ENCODE data around the gene STMP1. TPM values are rescaled to one million over a fixed set of nuclear protein-coding genes. Genes with fewer than 3 reads are reported as not detected.

Gene STMP1
- total RNA-seq, 1 donor from 2014 or later: 5.4 TPM

DNA sequence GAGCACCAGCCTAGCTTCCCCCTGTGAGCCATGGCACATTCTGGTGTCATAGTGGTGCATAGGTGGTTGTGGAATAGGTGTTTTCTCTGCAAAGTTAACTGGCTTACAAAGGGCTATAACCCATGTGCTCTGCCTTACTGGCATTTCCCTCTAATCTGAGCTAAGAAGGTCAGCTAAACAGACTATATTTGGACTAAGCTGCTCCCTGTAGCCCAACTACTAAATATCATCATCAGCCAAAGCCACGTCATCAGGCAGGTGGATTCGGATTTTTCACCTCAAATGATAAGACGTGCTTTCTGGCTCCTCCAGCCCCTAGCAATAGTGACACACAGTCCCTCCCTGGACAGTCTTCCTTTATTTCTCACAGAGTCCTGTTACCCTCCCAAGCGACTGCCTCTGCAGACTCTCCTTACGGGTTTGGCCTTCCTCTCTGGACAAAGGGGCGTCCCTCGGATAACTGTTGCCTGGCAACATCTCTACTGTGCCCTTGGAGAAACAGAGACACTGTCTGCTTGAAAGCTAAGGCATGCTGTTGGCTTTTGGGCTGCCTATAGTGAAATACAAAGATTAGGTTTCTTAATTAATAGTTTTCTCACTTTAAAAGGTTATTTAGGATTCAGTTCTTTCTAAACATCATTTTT is 56.6 kb downstream of the STMP1 start:
- no peak for DNase-seq (ENCODE audit: low read depth in 2 of 2)

DNA sequence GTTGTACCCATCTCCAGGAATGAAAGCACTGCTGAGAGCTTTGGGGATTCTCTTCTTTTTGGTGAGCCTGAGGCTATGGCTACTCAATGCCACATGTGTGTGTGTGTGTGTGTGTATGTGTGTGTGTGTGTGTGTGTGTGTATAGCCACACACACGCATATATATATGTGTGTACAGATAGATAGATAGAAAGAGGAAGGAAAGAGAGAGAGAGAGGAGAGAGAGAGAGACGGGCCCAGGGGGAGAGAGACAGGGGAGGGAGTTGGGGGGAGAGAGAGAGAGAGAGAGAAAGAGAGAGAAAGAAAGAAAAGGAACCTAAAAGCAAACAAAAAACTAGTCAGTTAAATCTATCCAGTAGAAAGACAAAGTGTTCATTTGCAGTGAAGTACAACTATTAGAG is 57.4 kb downstream of the STMP1 start:
- DNase-seq (ENCODE audit: low read depth in 2 of 2): no peak

DNA sequence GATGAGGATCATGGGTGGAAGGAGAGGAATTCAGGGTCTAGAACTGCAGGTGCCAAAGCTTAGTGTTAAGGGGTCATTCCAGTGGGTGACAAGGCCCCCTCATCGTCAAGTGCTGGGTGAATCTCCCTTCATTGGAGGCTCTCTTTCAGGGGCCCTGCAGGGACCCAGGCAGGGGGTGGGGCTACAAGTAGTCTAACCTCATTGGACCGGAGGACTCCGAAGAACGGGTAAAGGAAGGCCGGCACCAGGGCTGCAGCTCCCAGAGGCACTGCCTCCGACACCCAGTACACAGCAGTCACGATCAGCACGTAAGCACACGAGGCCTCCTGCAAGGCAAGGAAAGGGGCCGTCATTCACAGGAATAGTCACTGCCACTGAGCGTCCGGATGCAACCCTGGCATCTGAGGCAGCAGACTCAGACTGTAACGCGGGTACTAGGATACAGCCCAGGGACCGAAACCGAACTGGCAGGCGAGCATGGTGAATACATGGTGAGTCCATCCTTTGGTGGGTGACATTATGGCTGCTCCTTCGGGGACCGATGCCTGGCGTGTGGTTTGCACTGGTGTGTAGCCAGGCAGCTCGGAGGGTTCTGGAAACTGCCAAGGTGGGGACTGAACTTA is 59.0 kb downstream of the STMP1 start:
- DNase-seq (ENCODE audit: low read depth in 2 of 2): no peak

DNA sequence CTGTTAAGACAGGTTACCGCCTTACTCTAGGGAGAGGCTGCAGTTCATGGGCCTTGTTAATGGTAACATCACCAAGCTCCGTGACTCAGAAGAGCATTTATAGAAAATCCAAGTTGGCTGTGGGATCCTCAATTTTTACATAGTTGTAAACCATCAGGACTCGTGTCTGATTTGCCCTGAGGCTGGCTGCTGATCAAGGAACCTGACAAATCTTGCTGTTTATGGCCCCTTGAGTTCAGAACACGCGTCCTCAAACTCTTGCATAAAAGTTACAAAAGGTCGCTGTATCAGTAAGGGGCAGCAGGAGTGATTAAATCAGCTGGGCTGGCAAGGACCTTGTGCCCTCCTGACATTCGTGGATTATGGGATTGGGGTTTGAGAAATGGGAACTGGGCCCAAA is 61.1 kb downstream of the STMP1 start:
- no peak for DNase-seq (ENCODE audit: low read depth in 2 of 2)

Other genes with a start within 250 kb of the STMP1 start
- 6.5 and 9.3 TPM in 2 replicates for gene CNOT4, start 152.4 kb upstream of the STMP1 start, total RNA-seq
- 27.8 and 31.2 TPM in 2 replicates for gene NUP205, start 104.6 kb upstream of the STMP1 start, total RNA-seq
- not detected in 2 replicates for gene SLC13A4, start 65.7 kb downstream of the STMP1 start, total RNA-seq
- not detected in 2 replicates for gene FAM180A, start 86.3 kb downstream of the STMP1 start, total RNA-seq